Measurements from ENCODE around the gene NREP.

DNA sequence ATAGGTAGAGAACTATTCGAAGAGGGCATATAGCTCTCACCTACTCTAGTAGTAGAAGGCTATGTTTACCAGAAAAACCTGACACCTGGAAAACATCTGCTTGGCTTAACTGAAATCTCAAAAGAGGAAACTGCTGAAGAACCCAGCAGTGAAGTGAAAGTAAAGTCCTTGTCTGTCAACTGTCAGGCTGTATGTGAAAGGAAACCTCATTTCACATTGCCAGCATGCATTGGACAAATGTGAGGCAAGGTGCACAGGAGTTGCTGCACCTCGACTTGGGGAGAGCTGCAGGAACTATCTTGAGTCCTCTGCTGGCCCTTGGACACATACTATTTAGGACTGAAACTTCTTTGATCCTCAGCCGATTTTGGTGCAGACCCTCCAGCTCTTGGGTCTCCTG lies 53.3 kb downstream of the NREP start:
- TF ChIP-seq, protein P1, sequence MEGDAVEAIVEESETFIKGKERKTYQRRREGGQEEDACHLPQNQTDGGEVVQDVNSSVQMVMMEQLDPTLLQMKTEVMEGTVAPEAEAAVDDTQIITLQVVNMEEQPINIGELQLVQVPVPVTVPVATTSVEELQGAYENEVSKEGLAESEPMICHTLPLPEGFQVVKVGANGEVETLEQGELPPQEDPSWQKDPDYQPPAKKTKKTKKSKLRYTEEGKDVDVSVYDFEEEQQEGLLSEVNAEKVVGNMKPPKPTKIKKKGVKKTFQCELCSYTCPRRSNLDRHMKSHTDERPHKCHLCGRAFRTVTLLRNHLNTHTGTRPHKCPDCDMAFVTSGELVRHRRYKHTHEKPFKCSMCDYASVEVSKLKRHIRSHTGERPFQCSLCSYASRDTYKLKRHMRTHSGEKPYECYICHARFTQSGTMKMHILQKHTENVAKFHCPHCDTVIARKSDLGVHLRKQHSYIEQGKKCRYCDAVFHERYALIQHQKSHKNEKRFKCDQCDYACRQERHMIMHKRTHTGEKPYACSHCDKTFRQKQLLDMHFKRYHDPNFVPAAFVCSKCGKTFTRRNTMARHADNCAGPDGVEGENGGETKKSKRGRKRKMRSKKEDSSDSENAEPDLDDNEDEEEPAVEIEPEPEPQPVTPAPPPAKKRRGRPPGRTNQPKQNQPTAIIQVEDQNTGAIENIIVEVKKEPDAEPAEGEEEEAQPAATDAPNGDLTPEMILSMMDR (IDR thresholded peaks at IDR 0.05), result no peak
- no peak for TF ChIP-seq POLR2A (IDR thresholded peaks at IDR 0.05)

Data from breast epithelium (tissue), 3 donors.